ENCODE data around the gene KCTD4.
"Not testable (repeated sequence)": the region's sequence is repeated elsewhere in the genome, so short reads cannot be mapped to it uniquely, and the experiment has no call there.

The KCTD4 gene

DNA sequence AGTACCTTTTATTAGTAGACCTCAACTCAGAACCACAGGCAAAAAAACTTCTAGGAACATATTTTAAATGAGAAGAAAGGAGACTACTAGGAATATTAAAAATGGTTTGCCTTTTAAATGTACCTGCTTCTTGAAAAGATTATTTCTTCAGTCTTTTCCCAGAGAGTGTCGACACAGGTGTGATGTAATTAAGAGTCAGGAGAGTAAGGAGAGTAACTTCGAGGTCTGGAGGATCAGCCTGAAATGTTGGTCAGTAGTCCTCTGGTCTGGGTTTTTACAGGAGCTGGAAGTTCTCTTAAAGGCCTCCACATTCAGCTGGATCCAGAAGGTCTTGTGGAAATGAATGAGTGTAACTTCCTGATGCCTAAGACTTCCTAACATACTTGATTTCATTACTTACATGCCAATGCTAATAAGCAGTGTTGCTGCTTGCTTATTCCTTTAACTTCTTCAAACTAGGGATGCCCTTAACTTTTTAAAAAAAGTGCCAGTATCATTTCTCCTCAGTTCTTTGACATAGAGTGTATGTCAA is at the start of gene KCTD4:
KCTD4 (minus strand) TSS at position 345 of the 532 bp plus-strand sequence. CDS start 6,478 bp downstream, outside the sequence.
- no peak for DNase-seq
- in situ Hi-C loops (cut with MboI; ENCODE audit: low pct_unique_long_range_greater_than_20kb, low sequenced_read_pairs), result no loop called here

DNA sequence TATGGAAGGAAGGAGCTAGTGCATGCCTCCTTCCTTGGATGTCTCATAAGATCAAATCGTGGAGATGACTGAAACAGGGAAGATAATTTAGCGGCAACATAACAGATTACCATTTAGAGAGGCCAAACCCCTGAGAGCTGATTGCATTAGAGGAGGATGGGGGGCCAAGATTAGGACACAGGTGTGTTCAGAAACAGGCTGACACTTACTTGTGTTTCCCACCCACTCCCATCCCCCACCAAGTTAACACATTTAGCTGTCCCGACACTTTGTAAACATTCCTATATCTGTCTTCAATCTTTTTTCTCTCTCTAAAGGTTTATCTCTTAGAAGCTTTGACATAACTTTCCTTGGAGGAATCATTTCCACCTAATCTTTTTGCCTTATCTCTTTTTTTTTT is 48.8 kb upstream of the KCTD4 start:
- in situ Hi-C loops (cut with MboI; ENCODE audit: low pct_unique_long_range_greater_than_20kb, low sequenced_read_pairs), result no loop called here
- DNase-seq, result no peak

DNA sequence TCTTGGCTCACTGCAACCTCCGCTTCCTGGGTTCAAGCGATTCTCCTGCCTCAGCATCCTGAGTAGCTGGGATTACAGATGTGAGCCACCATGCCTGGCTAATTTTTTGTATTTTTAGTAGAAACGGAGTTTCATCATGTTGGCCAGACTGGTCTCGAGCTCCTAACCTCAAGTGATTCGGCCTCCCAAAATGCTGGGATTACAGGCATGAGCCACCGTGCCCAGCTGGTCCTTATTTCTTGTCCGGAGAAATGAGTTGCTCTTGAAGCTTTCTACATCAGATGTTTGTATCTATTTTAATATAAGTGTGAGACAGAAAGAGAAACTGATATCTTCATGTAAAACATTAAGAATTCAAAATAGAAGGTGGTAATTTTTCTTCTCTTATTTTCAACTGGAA is 43.9 kb upstream of the KCTD4 start:
- in situ Hi-C loops (cut with MboI; ENCODE audit: low pct_unique_long_range_greater_than_20kb, low sequenced_read_pairs); DNase-seq: not testable (repeated sequence)

DNA sequence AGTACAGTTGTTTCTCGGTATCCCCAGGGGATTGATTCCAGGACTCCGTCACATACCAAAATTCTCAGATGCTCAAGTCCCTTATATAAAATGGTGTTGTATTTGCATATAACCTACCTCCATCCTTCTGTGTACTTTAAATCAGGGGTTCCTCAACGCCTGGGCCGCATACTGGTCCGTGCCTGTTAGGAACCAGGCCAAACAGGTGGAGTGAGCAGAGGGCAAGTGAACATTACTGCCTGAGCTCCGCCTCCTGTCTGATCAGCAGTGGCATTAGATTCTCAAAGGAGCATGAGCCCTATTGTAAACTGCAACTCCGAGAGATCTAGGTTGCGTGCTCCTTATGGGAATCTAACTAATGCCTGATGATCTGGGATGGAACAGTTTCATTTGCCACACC is 42.2 kb upstream of the KCTD4 start:
- in situ Hi-C loops (cut with MboI; ENCODE audit: low pct_unique_long_range_greater_than_20kb, low sequenced_read_pairs), result no loop called here
- no peak for DNase-seq

DNA sequence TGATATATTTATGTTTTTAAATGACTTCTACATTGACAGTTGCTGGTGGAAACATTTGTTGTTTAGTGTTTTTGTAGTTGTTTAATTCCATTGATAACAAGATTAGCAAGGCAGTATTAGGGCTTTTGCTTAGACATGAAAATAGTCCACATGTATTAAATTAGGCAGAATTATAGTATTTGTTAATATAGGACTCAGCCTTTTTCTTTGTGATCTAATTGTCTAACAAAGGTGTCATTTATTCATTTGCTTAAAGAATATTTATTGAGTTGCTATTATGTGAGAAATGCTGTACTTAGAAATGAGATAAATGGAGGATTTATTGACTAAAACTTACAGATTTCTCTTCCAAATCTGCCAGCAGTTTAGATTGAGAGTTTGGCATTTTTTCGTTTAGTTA is 41.7 kb upstream of the KCTD4 start:
- DNase-seq, result no peak
- in situ Hi-C loops (cut with MboI; ENCODE audit: low pct_unique_long_range_greater_than_20kb, low sequenced_read_pairs), result no loop called here

DNA sequence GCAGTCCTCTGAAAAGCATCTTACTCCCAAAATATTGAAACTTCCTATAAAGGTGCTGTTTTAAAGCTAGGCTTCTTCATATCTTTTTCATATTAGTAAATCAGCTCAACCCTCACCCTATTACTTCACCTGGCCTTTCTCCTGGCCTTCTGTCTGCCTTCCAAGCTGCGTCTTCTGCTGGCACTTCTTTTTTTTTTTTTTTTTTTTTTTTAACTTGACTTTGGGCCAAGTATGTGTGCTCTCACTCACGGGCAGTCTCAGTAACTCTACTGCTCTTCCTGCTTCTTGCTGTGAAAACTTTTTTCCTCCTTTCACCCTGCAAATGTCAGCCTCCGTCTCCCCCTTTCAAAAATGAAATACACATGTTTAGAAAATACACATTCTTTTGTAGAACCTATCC is 41.2 kb upstream of the KCTD4 start:
- in situ Hi-C loops (cut with MboI; ENCODE audit: low pct_unique_long_range_greater_than_20kb, low sequenced_read_pairs), result no loop called here
- DNase-seq, result peak; percentile 79

DNA sequence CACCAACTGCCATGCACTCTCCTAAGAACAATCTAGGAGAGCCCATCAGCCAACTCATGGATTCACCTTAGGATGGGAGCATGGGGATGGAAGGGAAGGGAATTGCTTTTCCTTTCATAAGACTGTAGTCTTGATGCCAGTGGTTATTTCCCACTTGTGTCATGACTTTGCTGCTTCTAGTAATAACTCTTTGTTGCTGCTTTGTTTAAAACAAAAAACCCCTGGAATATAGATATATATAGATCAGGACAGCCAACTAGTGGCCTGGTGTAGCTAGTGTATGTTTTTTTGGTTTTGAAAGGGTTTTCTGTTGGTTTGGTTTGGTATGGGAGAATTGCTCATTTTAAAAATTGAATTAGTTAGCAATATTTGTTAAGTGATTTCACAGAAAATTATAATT is 39.3 kb upstream of the KCTD4 start:
- no peak for DNase-seq
- in situ Hi-C loops (cut with MboI; ENCODE audit: low pct_unique_long_range_greater_than_20kb, low sequenced_read_pairs), result no loop called here

DNA sequence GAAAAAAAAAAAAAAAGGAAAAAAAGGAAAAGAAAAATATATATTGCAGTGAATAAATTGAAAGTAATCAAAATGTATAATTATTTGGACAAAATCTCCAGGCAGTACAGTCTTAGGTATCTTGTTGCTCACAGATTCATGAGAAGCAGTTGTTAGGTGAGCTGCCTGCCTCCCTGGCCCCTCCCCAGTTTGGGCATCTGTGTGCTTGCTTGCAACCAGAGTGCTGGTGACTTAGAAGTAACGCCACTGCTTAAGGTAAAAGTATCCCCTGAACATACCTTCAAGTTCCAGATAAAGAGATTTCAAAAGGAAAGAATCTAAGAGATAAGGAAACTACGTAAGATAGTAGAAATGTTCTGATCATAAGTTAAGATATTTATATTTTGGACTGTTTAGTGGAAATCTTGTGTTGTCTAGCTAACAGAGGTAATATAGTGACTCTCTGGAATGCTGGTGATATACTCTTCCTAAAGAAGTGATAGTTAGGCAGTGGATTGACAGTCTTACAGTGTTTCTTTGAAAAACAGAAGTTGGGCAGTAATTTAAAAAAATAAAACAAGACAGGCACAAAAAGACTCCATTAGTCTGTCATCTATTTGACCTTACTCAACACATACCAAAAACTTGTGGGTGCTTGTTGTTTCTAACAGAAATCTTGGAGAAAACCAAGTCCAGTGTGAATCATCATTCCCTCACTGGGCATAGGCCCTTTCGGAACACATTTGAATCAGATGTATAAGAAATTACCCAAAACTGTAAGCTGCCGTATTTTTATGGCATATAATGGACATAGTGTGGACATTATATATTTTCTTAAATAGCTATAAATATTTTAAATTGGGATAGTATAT is 38.3 kb upstream of the KCTD4 start:
- in situ Hi-C loops (cut with MboI; ENCODE audit: low pct_unique_long_range_greater_than_20kb, low sequenced_read_pairs), result no loop called here
- DNase-seq, result no peak

DNA sequence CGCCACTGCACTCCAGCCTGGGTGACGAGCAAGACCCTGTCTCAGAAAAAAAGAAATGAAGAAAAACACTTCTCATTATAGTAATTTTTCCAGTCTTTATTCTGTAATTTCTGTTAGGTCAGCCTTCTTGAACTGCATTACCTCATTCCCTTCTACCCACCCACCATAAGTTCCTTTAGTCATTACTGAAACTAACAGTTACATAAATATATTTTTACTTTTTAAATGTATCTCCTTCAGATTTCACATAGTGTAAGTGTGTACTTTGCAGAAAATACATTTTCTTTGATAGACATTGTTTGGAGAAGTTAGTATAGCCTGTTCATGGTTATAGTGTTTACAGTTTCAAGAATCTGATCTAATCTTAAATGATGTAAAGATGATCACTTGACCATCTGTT is 31.7 kb upstream of the KCTD4 start:
- in situ Hi-C loops (cut with MboI; ENCODE audit: low pct_unique_long_range_greater_than_20kb, low sequenced_read_pairs), result no loop called here
- DNase-seq, result no peak

DNA sequence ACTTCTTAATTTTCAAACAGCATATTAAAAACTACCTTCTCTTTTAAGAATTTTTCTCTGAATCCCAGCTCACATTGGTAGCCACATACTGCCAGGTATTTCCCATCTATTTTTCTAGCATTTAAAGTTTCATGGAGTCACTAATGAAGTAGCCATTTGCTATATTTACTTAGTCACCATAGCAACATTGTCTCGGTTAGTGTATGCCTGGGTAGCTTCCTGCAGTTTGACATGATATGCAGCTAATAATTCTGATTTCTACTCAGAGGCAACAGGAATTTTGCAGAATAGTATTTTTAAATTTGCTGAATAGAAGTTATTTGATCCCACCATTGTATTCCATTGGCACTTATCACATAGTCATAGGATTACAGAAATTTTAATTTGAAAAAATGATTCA is 30.9 kb upstream of the KCTD4 start:
- in situ Hi-C loops (cut with MboI; ENCODE audit: low pct_unique_long_range_greater_than_20kb, low sequenced_read_pairs), result no loop called here

DNA sequence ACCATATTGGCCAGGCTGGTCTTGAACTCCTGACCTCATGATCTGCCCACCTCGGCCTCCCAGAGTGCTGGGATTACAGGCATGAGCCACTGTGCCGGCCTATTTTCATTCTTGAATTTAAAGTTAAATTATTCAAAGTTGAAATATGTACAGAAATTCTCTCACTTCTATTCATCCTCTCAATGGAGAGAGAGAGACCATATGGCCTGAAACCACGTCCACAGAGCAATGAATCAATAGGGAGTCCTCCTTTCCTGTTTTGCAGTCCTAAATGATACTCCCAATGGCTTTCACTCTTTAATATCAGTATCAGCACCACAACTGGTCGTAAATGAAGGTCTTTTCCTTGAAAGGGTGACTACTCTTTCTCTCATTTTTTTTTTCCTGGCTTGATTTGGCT is 30.5 kb upstream of the KCTD4 start:
- no peak for DNase-seq
- in situ Hi-C loops (cut with MboI; ENCODE audit: low pct_unique_long_range_greater_than_20kb, low sequenced_read_pairs), result no loop called here

More for the DNA sequence above, 30.9 kb upstream of the KCTD4 start:
- no peak for DNase-seq

DNA sequence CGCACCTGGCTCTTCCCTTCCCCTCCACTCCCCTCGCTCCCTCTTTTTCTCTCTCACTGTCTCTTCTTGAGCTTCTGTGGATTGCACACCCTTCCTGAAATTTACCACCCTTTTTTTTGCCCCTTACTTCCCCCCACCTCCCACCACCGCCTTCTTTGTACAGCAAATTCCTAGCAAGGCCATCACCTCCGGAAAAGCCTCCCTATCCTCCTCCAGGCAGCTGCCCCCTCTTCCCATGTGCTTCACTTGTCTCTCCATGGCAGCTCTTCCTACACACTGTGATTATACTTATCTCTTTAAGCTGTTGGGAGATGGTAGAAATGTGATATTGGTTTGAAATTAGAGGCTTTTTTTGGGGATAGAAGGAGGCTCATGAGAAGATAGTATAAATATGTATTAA is 28.3 kb upstream of the KCTD4 start:
- in situ Hi-C loops (cut with MboI; ENCODE audit: low pct_unique_long_range_greater_than_20kb, low sequenced_read_pairs), result no loop called here
- no peak for DNase-seq

DNA sequence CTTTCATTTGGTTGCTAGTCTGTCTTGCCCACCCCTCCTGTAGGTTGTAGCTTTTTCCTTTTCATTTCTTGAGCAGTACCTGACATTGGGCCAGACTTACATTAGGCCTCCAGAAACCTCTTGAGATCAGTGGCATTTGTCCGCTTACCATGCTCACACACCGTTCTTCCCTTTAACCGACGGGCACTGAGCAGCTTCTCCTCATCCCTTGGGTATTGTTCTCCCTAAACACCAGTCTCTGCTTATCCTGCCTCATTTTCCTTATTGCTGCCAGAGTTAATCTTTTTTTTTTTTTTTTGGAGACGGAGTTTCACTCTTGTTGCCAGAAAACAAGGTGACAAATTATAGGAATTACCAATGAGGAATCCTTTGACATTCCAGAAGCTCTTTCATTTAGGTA is 27.2 kb upstream of the KCTD4 start:
- in situ Hi-C loops (cut with MboI; ENCODE audit: low pct_unique_long_range_greater_than_20kb, low sequenced_read_pairs), result no loop called here
- no peak for DNase-seq

DNA sequence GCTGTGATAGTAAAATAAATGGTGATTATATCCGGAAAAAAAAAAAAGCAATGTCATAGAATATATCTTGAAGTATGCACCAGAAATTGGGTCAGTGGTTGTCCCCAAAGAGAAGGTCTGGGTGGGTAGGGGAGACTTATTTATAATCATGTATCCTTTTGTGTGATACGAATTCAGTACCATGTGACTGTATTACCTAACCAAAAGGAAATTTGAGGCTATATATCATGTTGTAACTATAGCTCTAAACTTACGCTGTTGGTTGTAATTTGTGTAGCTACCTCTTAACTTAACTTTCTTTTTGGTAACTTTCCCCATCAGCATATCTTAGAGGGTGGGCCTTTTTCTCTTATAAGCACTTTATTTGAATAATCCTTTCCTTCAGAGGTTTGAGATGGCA is 25.2 kb upstream of the KCTD4 start:
- in situ Hi-C loops (cut with MboI; ENCODE audit: low pct_unique_long_range_greater_than_20kb, low sequenced_read_pairs), result no loop called here

DNA sequence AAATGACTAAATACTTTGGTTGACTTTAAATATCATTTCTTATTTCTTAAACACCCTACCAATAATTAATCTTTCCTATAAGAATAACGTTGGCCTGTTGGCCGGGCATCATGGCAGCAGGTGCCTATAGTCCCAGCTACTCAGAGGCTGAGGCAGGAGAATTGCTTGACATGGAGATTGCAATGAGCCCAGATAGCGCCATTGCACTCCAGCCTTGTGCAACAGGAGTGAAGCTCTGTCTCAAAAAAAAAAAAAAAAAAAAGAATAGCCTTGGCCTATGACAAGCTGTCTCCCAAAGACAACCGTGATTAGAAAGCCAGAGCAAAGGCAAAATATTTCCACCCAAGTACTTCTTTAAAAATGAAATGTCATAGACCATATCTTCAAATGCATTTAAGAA is 24.5 kb upstream of the KCTD4 start:
- in situ Hi-C loops (cut with MboI; ENCODE audit: low pct_unique_long_range_greater_than_20kb, low sequenced_read_pairs), result no loop called here
- no peak for DNase-seq

More for the DNA sequence above, 25.2 kb upstream of the KCTD4 start:
- no peak for DNase-seq

DNA sequence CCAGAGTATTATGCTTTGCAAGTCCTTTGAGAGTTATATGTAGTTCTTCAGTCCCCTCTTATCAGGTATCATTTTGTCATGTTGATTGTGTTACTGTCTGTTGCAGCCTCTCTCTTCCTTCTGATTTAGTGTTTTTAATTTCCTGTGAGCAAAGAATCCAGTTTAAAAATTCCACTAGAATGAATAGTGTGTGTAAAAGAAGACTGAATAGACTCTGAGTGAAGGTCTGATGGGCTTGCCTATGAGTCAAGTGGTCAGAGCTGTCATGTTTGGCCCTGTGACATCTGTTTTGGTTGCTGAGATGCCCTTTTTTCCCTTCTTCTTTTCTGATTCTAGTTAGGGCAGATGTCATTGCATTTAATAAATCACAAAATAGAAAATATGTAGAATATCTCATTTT is 23.3 kb upstream of the KCTD4 start:
- no peak for DNase-seq
- in situ Hi-C loops (cut with MboI; ENCODE audit: low pct_unique_long_range_greater_than_20kb, low sequenced_read_pairs), result no loop called here

DNA sequence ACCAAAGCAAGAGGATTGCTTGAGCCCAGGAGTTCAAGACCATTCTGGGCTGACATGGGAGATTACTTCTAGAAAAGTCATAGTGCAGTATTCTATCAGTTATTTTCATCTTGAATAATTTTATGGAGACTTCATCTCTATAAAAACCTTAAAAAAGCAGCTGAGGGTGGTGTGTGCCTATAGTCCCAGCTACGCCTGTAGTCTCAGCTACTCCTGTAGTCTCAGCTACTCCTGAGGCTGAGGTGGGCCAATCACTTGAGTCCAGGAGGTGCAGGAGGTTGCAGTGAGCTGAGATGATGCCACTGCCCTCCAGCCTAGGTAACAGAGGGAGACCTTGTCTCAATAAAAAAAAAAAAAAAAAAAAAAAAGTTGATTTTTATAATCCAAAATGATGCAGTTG is 22.1 kb upstream of the KCTD4 start:
- in situ Hi-C loops (cut with MboI; ENCODE audit: low pct_unique_long_range_greater_than_20kb, low sequenced_read_pairs), result no loop called here

DNA sequence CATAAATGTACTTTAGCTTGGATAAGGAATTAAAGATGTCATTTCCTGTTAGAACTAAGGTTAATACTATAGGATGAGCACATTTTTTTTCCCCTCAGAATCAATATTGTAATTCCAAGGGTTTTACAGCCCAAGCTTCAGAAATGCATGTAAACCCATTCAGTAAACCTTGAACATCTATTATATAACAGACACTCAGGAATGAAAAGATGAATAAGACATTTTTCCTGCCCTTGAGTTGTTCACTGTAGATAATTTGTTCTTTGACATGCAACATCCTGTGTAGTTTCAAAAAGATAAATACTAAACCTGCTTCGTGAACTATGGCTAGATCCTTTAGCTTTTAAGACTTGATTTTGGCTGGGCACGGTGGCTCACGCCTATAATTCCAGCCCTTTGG is 21.7 kb upstream of the KCTD4 start:
- in situ Hi-C loops (cut with MboI; ENCODE audit: low pct_unique_long_range_greater_than_20kb, low sequenced_read_pairs), result no loop called here
- DNase-seq, result no peak

More for the DNA sequence above, 22.1 kb upstream of the KCTD4 start:
- DNase-seq, result no peak

DNA sequence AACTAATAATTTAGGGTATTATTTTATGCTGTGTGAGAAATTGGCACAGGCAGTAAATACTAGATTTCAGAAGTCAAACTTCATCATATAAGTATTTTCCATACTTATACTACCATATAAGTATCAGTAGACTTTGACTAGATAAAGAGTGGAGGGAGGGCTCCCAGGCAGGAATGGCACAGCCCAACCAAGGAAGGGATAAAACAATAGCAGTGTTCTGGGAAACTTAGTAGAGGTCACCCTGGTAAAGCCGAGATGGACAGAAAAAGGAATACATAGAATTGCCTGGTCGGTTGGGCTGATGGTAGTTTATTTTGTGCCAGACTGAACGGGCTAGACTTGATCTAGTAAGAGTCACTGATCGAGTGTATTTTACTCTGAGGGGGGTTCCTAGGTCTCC is 19.6 kb upstream of the KCTD4 start:
- DNase-seq, result no peak
- in situ Hi-C loops (cut with MboI; ENCODE audit: low pct_unique_long_range_greater_than_20kb, low sequenced_read_pairs), result no loop called here

DNA sequence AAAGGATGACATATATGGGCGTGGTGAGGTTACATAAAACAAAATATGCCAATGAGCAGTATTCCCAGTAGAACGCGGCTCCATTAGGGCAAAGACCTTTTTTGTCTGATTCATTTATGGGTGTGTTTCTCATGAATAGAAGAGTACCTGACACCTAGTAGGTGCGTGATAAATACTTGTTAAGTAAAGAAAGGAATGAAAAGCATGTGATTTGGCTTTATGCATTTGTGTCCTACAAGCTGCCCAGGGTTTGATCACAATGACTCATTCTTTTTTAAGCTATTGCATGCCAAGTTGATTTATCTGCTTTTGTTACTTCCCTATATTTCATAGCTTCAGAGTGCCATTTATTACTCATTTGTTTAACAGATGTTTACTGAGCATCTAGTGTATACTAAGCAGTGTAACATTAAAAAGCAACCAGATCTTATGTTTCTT is 19.1 kb upstream of the KCTD4 start:
- in situ Hi-C loops (cut with MboI; ENCODE audit: low pct_unique_long_range_greater_than_20kb, low sequenced_read_pairs), result no loop called here
- DNase-seq, result peak; percentile 60
